Nephron progenitor cell (in vitro differentiated cells): ENCODE measurements around the gene ADIPOR1.

ENCODE experiments used
- DNase-seq: peaks from one replicate; pipeline ENCODE4 v3.0.0; 2021
- H3K27ac Mint-ChIP-seq: 2 replicates; pipeline ENCODE4 v1.8.0; 2021; ENCODE audit warnings: mild to moderate bottlenecking, moderate library complexity, mixed read lengths
- H3K27me3 Mint-ChIP-seq: 2 replicates; pipeline ENCODE4 v1.8.0; 2021; ENCODE audit warnings: mild to moderate bottlenecking, low read depth, mixed read lengths; ENCODE audit not compliant: poor library complexity
- H3K36me3 Mint-ChIP-seq: 2 replicates; pipeline ENCODE4 v1.8.0; 2021; ENCODE audit warnings: low read depth, mixed read lengths
- H3K4me1 Mint-ChIP-seq: 2 replicates; pipeline ENCODE4 v1.8.0; 2021; ENCODE audit warnings: mixed read lengths
- H3K4me3 Mint-ChIP-seq: 2 replicates; pipeline ENCODE4 v1.8.0; 2021; ENCODE audit warnings: mild to moderate bottlenecking, moderate library complexity, mixed read lengths
- H3K9me3 Mint-ChIP-seq: 2 replicates; pipeline ENCODE4 v1.8.0; 2021; ENCODE audit warnings: mild to moderate bottlenecking, moderate library complexity, mixed read lengths
- TF ChIP-seq, protein P1 (sequence below): fragments of 200-600 bp; sonication (generic); IDR thresholded peaks from 2 replicates; pipeline ENCODE4 v1.5.0; 2021; ENCODE audit warnings: antibody characterized with exemption

Gene ADIPOR1

DNA sequence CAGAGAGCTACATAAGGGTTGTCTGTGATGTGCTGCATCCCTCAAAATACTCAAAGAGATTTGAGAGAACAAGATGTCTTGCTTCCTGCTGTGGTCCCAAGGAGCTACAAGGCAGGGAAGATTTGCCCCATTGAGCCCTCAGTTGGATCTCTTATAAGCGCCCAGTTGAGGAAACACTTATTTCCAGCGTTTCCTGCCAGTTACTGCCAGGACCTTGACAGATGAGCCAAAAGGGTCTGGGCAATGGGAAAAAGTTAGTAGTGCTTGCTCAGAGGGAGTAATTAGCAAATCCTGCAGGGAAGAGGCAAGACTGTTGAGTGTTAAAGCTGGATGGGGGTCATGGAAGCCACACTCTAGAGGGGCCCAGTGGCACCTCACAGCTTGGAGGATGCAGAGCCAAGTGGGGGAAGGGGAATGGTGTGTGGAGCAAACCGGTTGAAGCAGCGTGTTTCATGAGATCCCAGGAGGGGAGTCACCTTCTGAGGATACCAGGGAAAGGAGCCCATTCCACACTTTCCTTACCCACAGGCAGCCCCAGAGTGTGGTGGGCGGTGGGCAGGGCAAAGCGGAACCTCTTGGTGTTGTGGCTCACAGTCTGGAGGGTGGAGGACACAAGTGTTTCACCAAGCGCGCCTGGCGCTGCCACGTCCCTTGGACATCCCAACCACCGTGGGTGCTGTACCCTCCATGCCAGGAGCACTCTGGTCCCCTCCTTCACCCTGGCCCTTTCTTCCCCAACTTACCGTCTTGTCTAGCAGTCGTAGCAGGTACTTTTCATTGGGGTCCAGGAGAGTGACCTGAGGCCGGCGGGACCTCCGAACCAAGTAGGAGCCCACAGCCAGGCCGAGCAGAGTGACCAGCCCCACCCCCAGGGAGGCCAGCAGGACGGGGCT, 8.1 kb upstream of the ADIPOR1 start:
- peaks cover 7% of the 10 kb centered on the region for H3K27me3 Mint-ChIP-seq
- DNase-seq: peak; percentile 10
- H3K27ac Mint-ChIP-seq: peak overlapping the region; percentile 29
- TF ChIP-seq, protein P1, sequence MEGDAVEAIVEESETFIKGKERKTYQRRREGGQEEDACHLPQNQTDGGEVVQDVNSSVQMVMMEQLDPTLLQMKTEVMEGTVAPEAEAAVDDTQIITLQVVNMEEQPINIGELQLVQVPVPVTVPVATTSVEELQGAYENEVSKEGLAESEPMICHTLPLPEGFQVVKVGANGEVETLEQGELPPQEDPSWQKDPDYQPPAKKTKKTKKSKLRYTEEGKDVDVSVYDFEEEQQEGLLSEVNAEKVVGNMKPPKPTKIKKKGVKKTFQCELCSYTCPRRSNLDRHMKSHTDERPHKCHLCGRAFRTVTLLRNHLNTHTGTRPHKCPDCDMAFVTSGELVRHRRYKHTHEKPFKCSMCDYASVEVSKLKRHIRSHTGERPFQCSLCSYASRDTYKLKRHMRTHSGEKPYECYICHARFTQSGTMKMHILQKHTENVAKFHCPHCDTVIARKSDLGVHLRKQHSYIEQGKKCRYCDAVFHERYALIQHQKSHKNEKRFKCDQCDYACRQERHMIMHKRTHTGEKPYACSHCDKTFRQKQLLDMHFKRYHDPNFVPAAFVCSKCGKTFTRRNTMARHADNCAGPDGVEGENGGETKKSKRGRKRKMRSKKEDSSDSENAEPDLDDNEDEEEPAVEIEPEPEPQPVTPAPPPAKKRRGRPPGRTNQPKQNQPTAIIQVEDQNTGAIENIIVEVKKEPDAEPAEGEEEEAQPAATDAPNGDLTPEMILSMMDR: no peak
- H3K9me3 Mint-ChIP-seq: no peaks in the 10 kb centered on the region
- H3K36me3 Mint-ChIP-seq: peaks cover 5% of the 10 kb centered on the region
- H3K4me3 Mint-ChIP-seq: peak overlapping the region; percentile 79
- H3K4me1 Mint-ChIP-seq: peaks cover 23% of the 10 kb centered on the region

DNA sequence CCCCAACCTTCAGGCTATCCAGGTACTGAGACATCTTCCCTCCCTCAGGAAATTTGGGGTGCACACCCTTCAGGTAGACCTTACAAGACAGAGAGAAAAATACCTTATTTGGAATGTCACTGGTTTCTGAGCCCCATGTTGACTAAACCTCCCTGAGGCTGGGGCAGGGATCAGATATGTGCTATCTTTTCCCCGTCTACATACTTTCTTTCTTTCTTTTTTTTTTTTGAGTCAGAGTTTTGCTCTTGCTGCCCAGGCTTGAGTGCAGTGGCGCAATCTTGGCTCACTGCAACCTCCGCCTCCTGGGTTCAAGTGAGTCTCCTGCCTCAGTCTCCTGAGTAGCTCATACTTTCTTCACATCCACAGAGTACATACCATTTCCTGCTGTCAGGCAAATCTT, 7.3 kb upstream of the ADIPOR1 start:
- DNase-seq: no peak
- peaks cover 5% of the 10 kb centered on the region for H3K36me3 Mint-ChIP-seq
- peak overlapping the region; percentile 79 for H3K4me3 Mint-ChIP-seq
- H3K4me1 Mint-ChIP-seq: peaks cover 23% of the 10 kb centered on the region
- peaks cover 9% of the 10 kb centered on the region for H3K27me3 Mint-ChIP-seq
- no peak overlapping the region for H3K27ac Mint-ChIP-seq
- TF ChIP-seq, protein P1: no peak
- no peaks in the 10 kb centered on the region for H3K9me3 Mint-ChIP-seq

DNA sequence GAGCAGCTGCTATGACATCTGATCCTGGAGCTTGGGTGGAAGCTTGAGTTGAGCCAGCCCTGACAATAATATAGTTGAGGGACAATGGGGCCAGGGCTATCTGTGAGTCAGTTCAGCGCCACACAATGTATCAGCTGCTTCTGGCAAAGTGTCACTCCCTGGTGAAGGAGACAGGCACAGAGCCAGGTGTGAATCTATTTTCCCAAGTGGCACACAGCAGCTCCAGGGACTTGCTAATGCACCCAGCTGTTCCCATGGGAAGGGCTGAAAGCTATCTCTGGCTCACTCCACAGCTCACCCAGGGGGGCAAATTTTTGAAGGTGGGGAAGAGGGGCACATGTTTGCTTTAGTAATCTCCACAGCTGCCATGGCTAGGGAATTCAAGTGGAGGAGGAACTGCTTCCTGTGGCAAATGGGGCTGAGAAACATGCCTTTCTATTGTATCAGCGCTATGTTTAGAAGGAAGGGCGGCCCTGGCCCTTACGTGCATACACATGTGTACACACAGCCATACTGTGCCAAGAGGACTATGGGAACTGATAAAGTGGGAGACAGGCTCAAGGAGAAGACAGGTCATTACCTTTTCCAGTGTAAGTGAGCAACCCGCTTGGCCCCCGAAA, 6.8 kb upstream of the ADIPOR1 start:
- peak overlapping the region; percentile 43 for H3K4me3 Mint-ChIP-seq
- no peak for DNase-seq
- TF ChIP-seq, protein P1: no peak
- H3K36me3 Mint-ChIP-seq: peaks cover 5% of the 10 kb centered on the region
- peaks cover 12% of the 10 kb centered on the region for H3K27me3 Mint-ChIP-seq
- H3K9me3 Mint-ChIP-seq: no peaks in the 10 kb centered on the region
- H3K27ac Mint-ChIP-seq: no peak overlapping the region
- H3K4me1 Mint-ChIP-seq: peaks cover 23% of the 10 kb centered on the region

GRCh38 chr1:202961220-202961880, 3.2 kb upstream of the ADIPOR1 start:
- peak overlapping the region; percentile 59 for H3K27ac Mint-ChIP-seq
- peaks cover 5% of the 10 kb centered on the region for H3K36me3 Mint-ChIP-seq
- TF ChIP-seq, protein P1: no peak
- H3K27me3 Mint-ChIP-seq: peaks cover 6% of the 10 kb centered on the region
- DNase-seq: no peak
- peaks cover 33% of the 10 kb centered on the region for H3K4me1 Mint-ChIP-seq
- H3K9me3 Mint-ChIP-seq: no peaks in the 10 kb centered on the region
- H3K4me3 Mint-ChIP-seq: no peak overlapping the region

GRCh38 chr1:202959276-202959620, 1.1 kb upstream of the ADIPOR1 start:
- DNase-seq: no peak
- Mint-ChIP-seq H3K4me1 (peaks cover 33% of the 10 kb centered on the region), H3K27me3 (peaks cover 6% of the 10 kb centered on the region), H3K27ac (no peak overlapping the region), H3K9me3 (no peaks in the 10 kb centered on the region), H3K4me3 (peak overlapping the region; percentile 93), H3K36me3 (peaks cover 5% of the 10 kb centered on the region)
- TF ChIP-seq, protein P1: no peak
